ENCODE measurements around the gene TET3.

DNA sequence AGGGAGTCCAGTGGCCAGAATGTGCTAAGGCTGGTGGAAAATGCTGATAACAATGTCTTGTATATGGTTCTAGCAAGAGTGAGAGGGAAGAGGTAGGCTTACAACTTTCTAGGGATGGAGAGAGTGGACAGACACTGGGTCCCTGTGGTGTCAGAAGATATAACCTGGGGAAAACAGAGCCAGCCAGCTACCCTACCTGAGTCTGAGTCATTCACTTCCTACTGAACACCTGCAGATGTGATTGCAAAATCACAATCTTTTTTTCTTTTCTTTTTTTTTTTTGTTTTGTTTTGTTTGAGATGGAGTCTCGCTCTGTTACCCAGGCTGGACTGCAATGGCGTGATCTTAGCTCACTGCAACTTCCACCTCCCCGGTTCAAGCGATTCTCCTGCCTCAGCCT, 7.3 kb downstream of the TET3 start:
- TF ChIP-seq, protein P1, sequence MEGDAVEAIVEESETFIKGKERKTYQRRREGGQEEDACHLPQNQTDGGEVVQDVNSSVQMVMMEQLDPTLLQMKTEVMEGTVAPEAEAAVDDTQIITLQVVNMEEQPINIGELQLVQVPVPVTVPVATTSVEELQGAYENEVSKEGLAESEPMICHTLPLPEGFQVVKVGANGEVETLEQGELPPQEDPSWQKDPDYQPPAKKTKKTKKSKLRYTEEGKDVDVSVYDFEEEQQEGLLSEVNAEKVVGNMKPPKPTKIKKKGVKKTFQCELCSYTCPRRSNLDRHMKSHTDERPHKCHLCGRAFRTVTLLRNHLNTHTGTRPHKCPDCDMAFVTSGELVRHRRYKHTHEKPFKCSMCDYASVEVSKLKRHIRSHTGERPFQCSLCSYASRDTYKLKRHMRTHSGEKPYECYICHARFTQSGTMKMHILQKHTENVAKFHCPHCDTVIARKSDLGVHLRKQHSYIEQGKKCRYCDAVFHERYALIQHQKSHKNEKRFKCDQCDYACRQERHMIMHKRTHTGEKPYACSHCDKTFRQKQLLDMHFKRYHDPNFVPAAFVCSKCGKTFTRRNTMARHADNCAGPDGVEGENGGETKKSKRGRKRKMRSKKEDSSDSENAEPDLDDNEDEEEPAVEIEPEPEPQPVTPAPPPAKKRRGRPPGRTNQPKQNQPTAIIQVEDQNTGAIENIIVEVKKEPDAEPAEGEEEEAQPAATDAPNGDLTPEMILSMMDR (IDR thresholded peaks at IDR 0.05; ENCODE audit: low read depth, low read length, poor library complexity, severe bottlenecking), result no peak
- no peak for TF ChIP-seq EZH2phosphoT487 (IDR thresholded peaks at IDR 0.05; ENCODE audit: borderline replicate concordance, low read length)
